GM08714 (cell line): ENCODE data around the gene HBEGF.
A peak's percentile ranks its signal among the peaks of the same experiment; 100 is the strongest.

ENCODE experiments used
- H3K4me3 ChIP-seq: fragments of 200-500 bp; sonication (Bioruptor generic); 2 replicates; pipeline ENCODE4 v1.5.1; 2014; ENCODE audit warnings: mild to moderate bottlenecking, low read length, inconsistent platforms
- ZNF274 ChIP-seq: IDR thresholded peaks from 2 replicates; pipeline ENCODE4 v1.6.1; 2012; ENCODE audit warnings: mild to moderate bottlenecking, low read depth, low read length

The HBEGF gene, protein sequence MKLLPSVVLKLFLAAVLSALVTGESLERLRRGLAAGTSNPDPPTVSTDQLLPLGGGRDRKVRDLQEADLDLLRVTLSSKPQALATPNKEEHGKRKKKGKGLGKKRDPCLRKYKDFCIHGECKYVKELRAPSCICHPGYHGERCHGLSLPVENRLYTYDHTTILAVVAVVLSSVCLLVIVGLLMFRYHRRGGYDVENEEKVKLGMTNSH

DNA sequence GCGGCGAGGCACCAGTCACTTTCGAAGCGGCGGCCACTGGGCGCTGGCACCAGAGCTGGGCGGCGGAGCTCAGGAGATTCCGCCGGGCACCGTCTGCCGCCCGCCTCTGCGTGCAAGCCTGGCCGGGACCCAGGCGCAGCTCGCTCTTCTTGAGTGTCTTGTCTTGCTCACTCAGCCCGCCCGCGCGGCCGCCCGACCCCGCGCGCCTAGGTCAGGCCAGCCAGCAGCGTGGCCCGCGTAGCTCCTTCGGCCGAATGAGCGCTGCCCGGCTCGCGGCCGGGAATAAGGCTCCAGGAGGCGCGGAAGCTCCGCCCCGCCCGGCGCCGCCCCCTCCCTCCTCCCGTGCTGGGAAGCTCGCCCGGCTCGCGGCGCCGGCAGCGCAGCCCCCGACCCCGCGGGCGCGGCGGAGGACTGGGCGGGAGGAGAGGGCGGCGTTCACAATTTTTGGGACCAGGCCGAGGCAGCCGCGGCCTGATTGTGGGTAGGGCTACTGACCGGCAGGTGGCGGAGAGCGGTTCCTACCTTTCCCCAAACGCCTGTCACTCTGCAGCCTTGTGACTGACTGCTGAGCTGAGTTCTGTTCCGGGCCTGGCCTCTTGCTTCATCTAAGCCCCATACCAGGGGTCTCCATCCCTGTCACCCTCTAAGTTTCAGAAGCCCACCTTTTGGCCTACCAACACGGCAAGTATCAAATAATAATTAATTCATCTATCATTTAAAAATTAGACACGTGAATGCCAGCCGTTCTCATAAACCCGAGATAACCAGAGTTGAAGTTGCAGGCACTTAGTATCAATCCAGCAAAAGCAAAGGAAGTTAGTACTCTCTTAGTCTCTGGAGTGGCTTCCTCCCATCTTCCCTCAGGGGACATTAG, at the start of gene HBEGF:
HBEGF (minus strand) TSS at position 256 of the 874 bp plus-strand sequence. CDS start 275 bp downstream, outside the sequence.
- no peak for TF ChIP-seq ZNF274

DNA sequence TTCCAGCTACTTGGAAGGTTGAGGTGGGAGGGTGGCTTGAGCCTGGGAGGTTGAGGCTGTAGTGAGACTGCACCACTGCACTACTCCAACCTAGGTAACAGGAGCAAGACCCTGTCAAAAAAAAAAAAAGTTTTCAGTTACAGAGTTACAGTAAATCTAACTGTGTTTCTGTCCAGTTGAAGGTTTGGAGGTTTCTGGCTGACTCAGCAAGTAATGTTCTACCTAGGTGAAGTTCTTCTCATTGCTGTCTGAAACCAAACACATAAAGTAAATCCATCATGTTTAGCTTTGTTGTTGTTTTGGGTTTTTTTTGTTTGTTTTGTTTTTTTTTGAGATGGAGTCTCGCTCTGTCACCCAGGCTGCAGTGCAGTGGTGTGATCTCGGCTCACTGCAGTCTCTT, 47.3 kb upstream of the HBEGF start:
- no peak overlapping the region for H3K4me3 ChIP-seq
- TF ChIP-seq ZNF274 = no peak

More for the DNA sequence above, at the start of gene HBEGF:
- peak within 1 kb of the TSS; percentile 70 for H3K4me3 ChIP-seq

DNA sequence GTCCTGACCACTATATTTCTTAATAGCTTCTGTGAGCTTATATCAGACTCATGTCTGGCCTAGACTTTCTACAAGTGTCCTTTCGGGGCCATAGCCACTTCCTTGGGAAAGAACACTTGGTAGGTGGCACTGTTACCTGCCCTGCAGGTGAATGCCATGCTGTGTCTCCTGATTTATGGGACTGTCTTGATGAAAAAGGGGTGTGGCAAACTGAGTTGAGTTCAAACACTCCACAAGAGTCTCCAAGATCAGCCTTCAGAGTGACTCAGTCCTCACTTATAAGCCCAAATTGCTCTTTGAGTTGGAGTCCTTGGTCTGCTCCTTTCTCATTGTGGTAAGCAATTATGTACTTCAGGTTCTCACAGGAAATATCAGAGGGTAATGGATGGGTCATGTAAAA, 45.3 kb upstream of the HBEGF start:
- no peak for TF ChIP-seq ZNF274
- no peak overlapping the region for H3K4me3 ChIP-seq

DNA sequence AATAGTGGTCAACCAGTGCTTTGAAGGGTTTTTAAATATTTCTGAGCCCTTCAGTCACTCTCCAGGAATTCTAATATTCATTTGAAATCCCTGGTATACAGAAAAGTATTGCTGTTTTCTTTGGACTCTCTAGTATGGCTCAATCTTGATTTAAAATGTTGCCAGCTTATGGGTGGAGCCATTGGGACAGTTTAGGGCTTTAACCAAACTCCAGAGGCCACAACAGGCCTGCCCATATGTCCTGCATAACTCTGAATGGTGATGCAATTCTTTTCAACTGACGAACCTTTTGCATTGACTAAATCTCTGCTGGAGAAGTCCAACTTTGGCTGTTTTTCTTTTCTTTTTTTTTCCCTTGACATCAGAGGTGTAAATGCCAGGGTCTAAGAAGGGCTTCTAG, 44.9 kb upstream of the HBEGF start:
- TF ChIP-seq ZNF274 = no peak

DNA sequence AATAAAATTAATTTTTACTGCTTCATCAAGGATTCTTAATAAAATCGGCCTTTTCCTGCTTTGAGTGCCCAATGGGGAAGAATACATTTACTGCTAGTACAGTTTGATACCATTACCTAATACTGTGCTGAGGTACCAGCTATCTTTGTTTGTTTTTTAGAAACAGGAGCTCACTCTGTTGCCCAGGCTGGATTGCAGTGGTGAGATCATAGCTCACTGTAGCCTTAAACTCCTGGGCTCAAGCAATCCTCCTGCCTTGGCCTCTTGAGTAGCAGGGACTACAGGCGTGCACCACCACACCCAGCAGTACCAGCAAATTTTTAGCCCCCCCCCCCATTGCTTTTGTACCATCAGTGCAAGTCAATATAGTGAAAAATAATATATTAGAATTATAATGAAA, 41.6 kb upstream of the HBEGF start:
- no peak for TF ChIP-seq ZNF274
- no peak overlapping the region for H3K4me3 ChIP-seq

More for the DNA sequence above, 44.9 kb upstream of the HBEGF start:
- no peak overlapping the region for H3K4me3 ChIP-seq

DNA sequence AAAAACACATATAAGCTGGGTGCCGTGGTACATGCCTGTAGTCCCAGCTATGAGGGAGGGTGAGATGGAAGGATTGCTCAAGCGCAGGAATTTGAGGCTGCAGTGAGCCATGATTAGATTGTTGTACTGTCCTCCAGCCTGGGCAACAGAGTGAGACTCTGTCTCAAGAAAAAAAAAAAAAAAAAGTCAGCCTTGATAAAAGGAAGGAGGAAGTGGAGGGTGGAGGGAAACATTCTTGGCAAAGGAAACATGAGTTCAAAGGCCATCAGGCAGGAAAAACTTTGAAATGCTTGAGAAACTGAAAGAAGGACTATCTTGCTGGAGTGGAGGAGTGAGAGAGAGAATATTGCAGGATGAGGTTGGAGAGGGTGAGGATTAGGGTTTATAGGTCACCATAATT, 36.9 kb upstream of the HBEGF start:
- no peak for TF ChIP-seq ZNF274
- no peak overlapping the region for H3K4me3 ChIP-seq

DNA sequence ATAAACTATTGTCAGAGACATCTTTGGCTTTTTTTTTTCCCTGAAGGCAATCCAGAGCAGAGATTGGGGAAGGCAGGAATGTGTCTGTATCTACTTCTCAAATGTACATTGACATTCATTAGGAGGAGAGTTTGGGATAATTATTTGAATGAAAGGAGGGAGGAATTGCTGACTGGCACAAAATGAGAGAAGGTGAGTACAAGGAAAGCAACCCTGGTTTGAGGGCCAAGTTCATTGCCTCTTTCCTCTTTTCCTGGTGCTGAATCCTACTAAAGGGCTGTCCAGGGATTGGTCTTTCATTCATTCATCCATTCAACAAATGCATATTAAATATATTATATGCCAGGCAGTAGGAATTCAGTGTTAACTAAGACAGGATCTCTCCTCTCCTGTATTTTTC, 36.5 kb upstream of the HBEGF start:
- TF ChIP-seq ZNF274 = no peak
- H3K4me3 ChIP-seq = no peak overlapping the region

DNA sequence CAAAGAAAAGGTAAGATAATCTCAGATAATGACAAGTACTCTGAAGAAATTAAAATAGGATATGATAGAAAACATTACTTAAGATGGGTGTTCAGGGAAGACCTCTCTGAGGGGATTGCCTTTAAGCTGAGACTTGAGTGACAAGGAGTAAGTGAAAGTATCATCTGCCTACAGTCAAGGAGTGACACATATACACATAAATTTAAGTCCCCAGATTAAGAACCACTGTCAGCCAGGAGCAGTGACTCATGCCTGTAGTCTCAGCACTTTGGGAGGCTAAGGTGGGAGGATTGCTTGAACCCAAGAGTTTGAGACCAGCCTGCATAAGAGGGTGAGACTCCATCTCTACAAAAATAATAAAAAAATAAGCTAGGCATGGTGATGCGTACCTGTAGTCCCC, 35.6 kb upstream of the HBEGF start:
- TF ChIP-seq ZNF274 = no peak
- H3K4me3 ChIP-seq = no peak overlapping the region

DNA sequence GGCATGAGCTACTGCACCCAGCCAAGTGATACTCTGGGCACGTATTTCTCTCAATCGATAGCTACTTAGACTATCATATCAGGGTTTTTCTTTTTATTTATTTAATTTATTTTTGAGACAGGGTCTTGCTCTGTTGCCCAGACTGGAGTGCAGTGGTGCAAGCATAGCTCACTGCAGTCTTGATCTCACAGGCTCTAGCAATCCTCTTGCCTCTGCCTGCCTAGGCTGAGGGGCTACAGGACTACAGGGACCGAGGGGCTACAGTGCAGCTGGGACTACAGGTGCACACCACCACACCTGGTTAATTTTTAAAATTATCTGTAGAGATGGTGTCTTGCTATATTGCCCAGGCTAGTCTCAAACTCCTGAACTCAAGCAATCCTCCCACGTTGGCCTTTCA, 34.9 kb upstream of the HBEGF start:
- no peak overlapping the region for H3K4me3 ChIP-seq
- no peak for TF ChIP-seq ZNF274

DNA sequence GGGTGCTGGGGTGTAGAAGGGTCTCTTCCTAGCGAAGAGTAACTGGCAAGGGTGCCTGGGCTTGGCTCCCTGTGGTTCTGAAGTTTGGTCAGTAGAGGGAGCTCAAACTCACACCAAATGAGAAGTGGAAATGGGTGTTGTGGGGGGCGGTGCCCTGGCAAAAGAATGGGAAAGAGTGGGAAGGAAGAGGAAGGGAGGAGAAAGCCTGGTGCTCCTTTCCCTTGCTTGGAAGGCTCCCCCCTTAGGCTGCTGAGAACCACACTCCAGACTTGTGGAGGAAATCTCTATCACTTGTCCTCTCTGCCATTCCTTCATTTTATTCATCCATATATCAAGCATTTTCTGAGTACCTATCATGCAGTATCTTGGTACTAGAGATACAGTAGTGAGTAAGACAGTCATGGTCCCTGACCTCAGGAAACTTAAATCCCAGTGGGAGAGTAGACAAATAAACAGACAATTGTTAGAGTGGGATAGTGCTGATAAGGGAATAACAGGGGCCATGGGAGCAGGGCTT, 26.6 kb upstream of the HBEGF start:
- no peak overlapping the region for H3K4me3 ChIP-seq
- TF ChIP-seq ZNF274 = no peak

DNA sequence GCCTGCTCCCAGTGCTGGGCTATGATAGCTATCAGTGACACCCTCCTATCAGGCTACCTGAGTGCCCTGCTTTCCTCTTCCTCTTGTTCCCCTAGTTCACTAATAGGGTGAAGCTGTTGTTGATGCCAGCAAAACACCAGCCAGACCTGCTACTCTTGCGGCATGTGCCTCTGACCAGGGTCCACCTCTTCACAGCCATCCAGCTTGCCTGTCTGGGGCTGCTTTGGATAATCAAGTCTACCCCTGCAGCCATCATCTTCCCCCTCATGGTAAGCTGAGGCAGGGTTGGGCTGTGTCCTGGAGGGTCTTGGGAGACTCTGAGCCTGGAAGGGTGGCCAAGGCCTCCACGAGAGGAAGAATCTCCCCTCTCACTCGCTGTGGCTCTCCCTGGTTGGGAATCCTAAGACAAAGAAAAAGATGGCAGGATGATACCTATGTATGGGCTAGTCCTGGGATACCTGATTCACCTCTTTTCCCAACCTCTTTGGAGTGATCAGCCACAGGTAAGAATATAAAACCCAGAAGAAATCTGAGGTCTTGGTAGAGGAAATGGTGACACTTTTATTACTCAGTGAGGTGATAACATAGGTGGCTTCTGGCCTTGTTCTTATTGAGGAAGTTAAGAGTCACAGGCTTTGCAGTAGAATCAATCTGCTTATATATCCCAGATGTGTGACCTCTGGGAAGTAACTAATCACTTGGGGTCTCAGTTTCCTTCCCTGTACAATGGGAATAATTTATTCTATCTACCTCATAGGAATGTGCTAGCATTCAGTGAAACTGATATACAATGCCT, 25.2 kb upstream of the HBEGF start:
- no peak for TF ChIP-seq ZNF274

DNA sequence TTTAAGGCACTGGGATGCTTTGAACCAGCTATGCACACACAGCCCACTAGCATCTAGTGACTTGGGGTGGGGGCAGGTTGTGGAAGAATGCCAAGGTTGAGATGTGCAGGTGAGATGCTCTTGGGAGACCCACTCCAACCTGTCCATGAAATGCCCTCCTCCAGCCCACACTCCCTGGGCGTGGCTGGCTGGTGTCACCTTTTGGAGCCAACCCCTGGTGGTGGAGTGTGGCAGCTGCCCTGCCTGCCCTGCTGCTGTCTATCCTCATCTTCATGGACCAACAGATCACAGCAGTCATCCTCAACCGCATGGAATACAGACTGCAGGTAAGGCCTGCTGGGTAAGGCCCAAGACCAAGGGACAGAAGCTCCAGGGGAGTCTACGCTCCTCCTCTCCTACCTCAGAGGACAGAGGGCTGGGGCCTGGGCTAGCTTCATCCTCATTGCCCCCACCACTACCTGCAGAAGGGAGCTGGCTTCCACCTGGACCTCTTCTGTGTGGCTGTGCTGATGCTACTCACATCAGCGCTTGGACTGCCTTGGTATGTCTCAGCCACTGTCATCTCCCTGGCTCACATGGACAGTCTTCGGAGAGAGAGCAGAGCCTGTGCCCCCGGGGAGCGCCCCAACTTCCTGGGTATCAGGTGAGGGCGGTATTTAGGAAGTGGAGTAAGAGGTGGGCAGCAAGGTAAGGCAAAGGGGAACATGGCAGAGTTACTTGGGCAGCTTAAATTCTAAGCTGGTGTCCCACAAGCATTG, 21.0 kb upstream of the HBEGF start:
- no peak for TF ChIP-seq ZNF274
- H3K4me3 ChIP-seq = no peak overlapping the region

More for the DNA sequence above, 25.2 kb upstream of the HBEGF start:
- no peak overlapping the region for H3K4me3 ChIP-seq

DNA sequence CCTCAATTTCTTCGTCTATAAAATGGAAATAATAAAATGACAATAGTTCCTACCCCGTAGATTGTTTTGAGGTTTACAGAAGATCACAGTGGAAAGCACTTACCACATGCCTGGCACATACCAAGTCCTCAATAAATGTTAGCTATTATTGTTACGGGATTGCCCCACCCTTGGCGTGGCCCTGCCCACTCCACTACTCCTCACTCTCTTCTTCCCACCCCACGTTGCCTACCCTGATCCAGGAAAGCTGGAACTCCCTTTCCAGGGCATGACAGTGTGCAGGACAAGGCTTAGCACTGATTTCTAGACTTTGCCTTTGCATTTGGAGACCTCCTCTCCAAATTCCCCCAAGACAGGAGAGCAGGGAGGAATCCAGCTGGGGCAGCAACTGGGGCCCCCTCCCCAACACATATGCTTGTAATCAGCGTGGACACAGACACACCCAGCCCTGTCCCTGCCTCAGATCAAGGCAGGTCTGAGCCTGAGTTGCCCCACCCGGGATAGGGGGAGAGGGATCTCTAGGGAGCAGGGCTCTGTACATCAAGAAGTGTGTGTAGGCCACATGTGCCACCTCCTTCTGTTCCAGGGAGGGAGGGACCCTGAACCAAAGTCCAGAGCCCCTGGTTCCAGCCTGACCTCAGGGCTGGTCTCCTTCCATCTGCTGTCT, 20.3 kb upstream of the HBEGF start:
- no peak overlapping the region for H3K4me3 ChIP-seq
- TF ChIP-seq ZNF274 = no peak

DNA sequence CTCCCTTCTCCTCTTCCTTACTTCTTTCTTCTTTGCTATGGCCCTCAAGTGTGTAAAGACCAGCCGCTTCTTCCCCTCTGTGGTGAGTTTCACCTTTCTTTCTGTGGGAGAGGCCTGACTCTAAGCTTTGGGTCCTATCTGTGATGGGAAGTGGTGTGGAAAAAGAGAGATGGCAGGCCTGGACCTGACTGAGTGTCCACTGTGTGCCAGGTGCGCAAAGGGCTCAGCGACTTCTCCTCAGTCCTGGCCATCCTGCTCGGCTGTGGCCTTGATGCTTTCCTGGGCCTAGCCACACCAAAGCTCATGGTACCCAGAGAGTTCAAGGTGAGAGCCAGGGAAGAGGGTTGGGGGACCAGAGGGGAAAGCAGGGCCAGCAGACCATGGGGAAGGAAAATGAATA, 19.5 kb upstream of the HBEGF start:
- no peak for TF ChIP-seq ZNF274
- H3K4me3 ChIP-seq = no peak overlapping the region
